ENCODE measurements around the gene KIF5C. TPM values are rescaled to one million over a fixed set of nuclear protein-coding genes. Genes with fewer than 3 reads are reported as not detected.

KIF5C gene
- total RNA-seq, 1 experiment from 2014 or later: 1.5 TPM

DNA sequence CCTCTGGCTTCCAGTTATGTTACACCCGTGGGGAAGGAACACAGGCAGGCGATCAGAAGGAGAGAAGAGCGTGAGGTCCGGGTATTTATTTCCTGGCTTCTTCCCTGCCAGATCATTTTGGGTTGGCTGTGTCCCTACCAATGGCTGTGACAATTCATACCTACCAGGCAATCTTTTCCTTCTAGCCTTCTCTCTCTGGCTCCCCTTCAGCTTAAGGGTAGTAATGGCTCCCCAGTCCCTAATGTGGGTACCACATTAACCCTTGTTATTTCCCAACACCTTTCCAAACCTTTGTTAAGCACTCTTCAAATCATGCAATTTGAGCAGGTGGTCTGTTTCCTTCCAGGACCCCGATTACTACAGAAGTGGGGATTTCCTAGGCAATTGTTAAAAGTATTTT lies 84.7 kb downstream of the KIF5C start:
- Mint-ChIP-seq H3K36me3 (ENCODE audit: insufficient read depth, unreplicated experiment) (no peaks in the 10 kb centered on the region), H3K27ac (ENCODE audit: unreplicated experiment) (no peak overlapping the region), H3K9me3 (ENCODE audit: unreplicated experiment) (no peaks in the 10 kb centered on the region), H3K4me3 (ENCODE audit: unreplicated experiment) (no peak overlapping the region), H3K27me3 (ENCODE audit: insufficient read depth, unreplicated experiment) (peaks cover 14% of the 10 kb centered on the region), H3K4me1 (ENCODE audit: low read depth, unreplicated experiment) (no peaks in the 10 kb centered on the region)
- H3K4me3 ChIP-seq (ENCODE audit: low read depth, low read length): no peak overlapping the region
- TF ChIP-seq, protein P1, sequence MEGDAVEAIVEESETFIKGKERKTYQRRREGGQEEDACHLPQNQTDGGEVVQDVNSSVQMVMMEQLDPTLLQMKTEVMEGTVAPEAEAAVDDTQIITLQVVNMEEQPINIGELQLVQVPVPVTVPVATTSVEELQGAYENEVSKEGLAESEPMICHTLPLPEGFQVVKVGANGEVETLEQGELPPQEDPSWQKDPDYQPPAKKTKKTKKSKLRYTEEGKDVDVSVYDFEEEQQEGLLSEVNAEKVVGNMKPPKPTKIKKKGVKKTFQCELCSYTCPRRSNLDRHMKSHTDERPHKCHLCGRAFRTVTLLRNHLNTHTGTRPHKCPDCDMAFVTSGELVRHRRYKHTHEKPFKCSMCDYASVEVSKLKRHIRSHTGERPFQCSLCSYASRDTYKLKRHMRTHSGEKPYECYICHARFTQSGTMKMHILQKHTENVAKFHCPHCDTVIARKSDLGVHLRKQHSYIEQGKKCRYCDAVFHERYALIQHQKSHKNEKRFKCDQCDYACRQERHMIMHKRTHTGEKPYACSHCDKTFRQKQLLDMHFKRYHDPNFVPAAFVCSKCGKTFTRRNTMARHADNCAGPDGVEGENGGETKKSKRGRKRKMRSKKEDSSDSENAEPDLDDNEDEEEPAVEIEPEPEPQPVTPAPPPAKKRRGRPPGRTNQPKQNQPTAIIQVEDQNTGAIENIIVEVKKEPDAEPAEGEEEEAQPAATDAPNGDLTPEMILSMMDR (IDR thresholded peaks at IDR 0.05; ENCODE audit: insufficient read depth in 1 of 2, low read depth in 1 of 2, low read length in 1 of 2, severe bottlenecking in 1 of 2, unreplicated experiment in 1 of 2): no peak
- intact Hi-C loops (cut with micrococcal nuclease; ENCODE audit: unreplicated experiment): no loop called here
- no peaks in the 10 kb centered on the region for H3K4me1 ChIP-seq
- H3K36me3 ChIP-seq (ENCODE audit: control insufficient read depth, insufficient read depth, low read length): no peaks in the 10 kb centered on the region
- H3K27me3 ChIP-seq (replicated peaks; ENCODE audit: control insufficient read depth, insufficient read depth, low read length): peaks cover 1% of the 10 kb centered on the region; the same call in 1 of the 2 replicates
- no peak for DNase-seq
- ChIA-PET POLR2A (no interaction called here), CTCF (no interaction called here)
- no peaks in the 10 kb centered on the region for H3K9me3 ChIP-seq
- no TSS peak for BruUV-seq (replicated peaks)

DNA sequence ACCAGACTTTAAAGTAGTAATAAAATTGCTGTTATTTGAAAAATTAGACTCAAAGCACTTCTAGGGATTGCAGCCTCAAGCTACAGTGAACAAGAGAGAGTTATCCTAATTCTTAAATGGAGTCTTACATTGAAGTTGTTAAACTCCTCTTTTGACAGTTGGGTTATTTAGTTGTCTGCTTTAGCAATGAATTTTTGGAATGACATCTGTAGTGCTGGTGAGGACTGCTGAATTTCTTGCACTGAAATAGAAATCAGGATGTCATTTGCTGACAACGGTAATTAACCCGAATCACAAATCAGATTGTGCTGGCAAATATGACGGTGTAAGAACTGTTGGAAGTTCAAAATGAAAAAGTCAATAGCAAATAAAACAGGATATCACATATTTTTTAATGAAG lies 85.5 kb downstream of the KIF5C start:
- no peaks in the 10 kb centered on the region for H3K36me3 Mint-ChIP-seq (ENCODE audit: insufficient read depth, unreplicated experiment)

DNA sequence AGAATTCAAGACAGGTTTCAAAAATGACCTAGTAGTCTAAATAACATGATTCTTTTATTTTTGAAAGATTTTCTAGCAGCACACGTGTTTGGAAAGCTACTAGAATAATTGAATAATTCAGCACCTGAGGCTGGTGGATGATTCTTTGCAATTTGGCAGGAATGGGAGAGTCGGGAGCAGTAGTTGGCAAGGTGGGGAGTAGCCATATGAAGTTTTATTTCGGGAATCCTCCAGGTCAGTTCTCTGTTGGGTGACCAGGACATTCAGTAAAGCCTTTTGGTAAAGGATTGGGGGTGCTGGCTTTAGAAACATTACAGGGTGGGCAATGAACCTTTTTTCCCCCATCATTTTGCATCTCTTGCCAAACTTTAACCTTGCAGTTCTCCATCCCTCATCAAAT lies 88.4 kb downstream of the KIF5C start:
- Histone ChIP-seq H3K36me3 (ENCODE audit: control insufficient read depth, insufficient read depth, low read length) (no peaks in the 10 kb centered on the region), H3K9me3 (no peaks in the 10 kb centered on the region), H3K4me1 (no peaks in the 10 kb centered on the region), H3K4me3 (ENCODE audit: low read depth, low read length) (no peak overlapping the region), H3K27me3 (replicated peaks; ENCODE audit: control insufficient read depth, insufficient read depth, low read length) (no peaks in the 10 kb centered on the region)
- H3K4me3 Mint-ChIP-seq (ENCODE audit: unreplicated experiment): no peak overlapping the region
- intact Hi-C loops (cut with micrococcal nuclease; ENCODE audit: unreplicated experiment): no loop called here
- TF ChIP-seq, protein P1 (IDR thresholded peaks at IDR 0.05; ENCODE audit: insufficient read depth in 1 of 2, low read depth in 1 of 2, low read length in 1 of 2, severe bottlenecking in 1 of 2, unreplicated experiment in 1 of 2): no peak
- no peaks in the 10 kb centered on the region for H3K9me3 Mint-ChIP-seq (ENCODE audit: unreplicated experiment)
- ChIA-PET CTCF (interaction anchor here (0.7 kb wide), 1 partner anchor 40 kb away, joined by 3 read pairs; no protein-coding TSS in a partner anchor), POLR2A (no interaction called here)
- DNase-seq: no peak
- no peaks in the 10 kb centered on the region for H3K4me1 Mint-ChIP-seq (ENCODE audit: low read depth, unreplicated experiment)
- H3K27me3 Mint-ChIP-seq (ENCODE audit: insufficient read depth, unreplicated experiment): peaks cover 15% of the 10 kb centered on the region
- no peak overlapping the region for H3K27ac Mint-ChIP-seq (ENCODE audit: unreplicated experiment)
- H3K36me3 Mint-ChIP-seq (ENCODE audit: insufficient read depth, unreplicated experiment): no peaks in the 10 kb centered on the region
- no TSS peak for BruUV-seq (replicated peaks)

More for the DNA sequence above, 85.5 kb downstream of the KIF5C start:
- intact Hi-C loops (cut with micrococcal nuclease; ENCODE audit: unreplicated experiment): no loop called here
- H3K9me3 ChIP-seq: no peaks in the 10 kb centered on the region
- Mint-ChIP-seq H3K9me3 (ENCODE audit: unreplicated experiment) (no peaks in the 10 kb centered on the region), H3K27ac (ENCODE audit: unreplicated experiment) (no peak overlapping the region), H3K4me1 (ENCODE audit: low read depth, unreplicated experiment) (no peaks in the 10 kb centered on the region), H3K27me3 (ENCODE audit: insufficient read depth, unreplicated experiment) (peaks cover 15% of the 10 kb centered on the region), H3K4me3 (ENCODE audit: unreplicated experiment) (no peak overlapping the region)
- ChIA-PET CTCF (no interaction called here), POLR2A (no interaction called here)
- TF ChIP-seq, protein P1 (IDR thresholded peaks at IDR 0.05; ENCODE audit: insufficient read depth in 1 of 2, low read depth in 1 of 2, low read length in 1 of 2, severe bottlenecking in 1 of 2, unreplicated experiment in 1 of 2): no peak
- DNase-seq: no peak
- H3K27me3 ChIP-seq (replicated peaks; ENCODE audit: control insufficient read depth, insufficient read depth, low read length): 0 out of 2 replicates have a peak, but pooled peaks cover 1% of the 10 kb centered on the region
- H3K4me1 ChIP-seq: no peaks in the 10 kb centered on the region
- no TSS peak for BruUV-seq (replicated peaks)
- no peak overlapping the region for H3K4me3 ChIP-seq (ENCODE audit: low read depth, low read length)
- H3K36me3 ChIP-seq (ENCODE audit: control insufficient read depth, insufficient read depth, low read length): no peaks in the 10 kb centered on the region

All from Caco-2 (cell line).